ENCODE measurements around the gene C2orf72.
"Not testable (repeated sequence)": the region's sequence is repeated elsewhere in the genome, so short reads cannot be mapped to it uniquely, and the experiment has no call there.

The C2orf72 gene

GRCh38 chr2:231002641-231003040, 34.7 kb upstream of the C2orf72 start:
- peaks cover 27% of the 10 kb centered on the region for H3K27me3 ChIP-seq (ENCODE audit: insufficient read depth, low read length)
- H3K4me3 ChIP-seq (ENCODE audit: low read length): no peak overlapping the region
- H3K36me3 ChIP-seq (ENCODE audit: insufficient read depth, low read depth, low read length): no peaks in the 10 kb centered on the region
- no peaks in the 10 kb centered on the region for H3K4me1 ChIP-seq (ENCODE audit: insufficient read depth, low read length)
- no peak overlapping the region for H3K27ac ChIP-seq (ENCODE audit: low read length)
- H3K9ac ChIP-seq (ENCODE audit: low read depth, low read length): no peak overlapping the region
- H3K9me3 ChIP-seq (ENCODE audit: insufficient read depth, low read depth, low read length): no peaks in the 10 kb centered on the region

DNA sequence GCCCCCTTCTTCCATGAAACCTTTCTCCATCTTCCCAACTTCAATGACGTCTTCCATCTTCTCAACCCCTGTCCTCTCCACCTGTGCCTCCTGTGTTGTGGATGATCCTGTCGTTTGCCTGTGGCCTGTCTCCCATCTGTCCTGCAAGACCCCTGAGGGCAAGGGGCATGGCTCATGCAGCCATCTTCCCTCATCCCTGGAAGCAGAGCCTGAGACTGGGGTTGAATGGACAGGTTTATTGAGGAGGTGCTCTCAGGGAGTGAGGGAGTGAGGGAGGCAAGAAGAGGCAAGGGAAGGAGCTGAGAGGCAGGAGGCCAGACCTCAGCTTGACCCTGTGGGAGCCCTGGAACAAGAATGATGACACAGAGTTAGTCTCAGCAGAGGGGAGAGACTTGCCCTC, 34.1 kb upstream of the C2orf72 start:
- H3K27me3 ChIP-seq (ENCODE audit: insufficient read depth, low read length): peaks cover 27% of the 10 kb centered on the region
- H3K9ac ChIP-seq (ENCODE audit: low read depth, low read length): no peak overlapping the region
- no peak overlapping the region for H3K4me3 ChIP-seq (ENCODE audit: low read length)
- no peak overlapping the region for H3K27ac ChIP-seq (ENCODE audit: low read length)
- H3K36me3 ChIP-seq (ENCODE audit: insufficient read depth, low read depth, low read length): no peaks in the 10 kb centered on the region
- H3K9me3 ChIP-seq (ENCODE audit: insufficient read depth, low read depth, low read length): no peaks in the 10 kb centered on the region
- H3K4me1 ChIP-seq (ENCODE audit: insufficient read depth, low read length): no peaks in the 10 kb centered on the region

DNA sequence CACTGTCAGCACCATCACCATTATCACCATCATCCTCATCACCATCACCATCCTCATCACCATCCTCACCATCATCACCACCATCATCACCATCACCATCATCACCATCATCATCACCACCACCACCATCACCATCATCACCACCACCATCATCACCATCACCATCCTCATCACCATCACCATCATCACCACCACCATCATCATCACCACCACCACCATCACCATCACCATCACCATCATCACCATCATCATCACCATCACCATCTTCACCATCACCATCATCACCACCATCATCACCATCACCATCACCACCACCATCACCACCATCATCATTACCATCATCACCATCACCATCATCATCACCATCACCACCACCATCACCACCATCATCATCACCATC, 32.4 kb upstream of the C2orf72 start:
- H3K27ac ChIP-seq (ENCODE audit: low read length); H3K9ac ChIP-seq (ENCODE audit: low read depth, low read length); H3K4me3 ChIP-seq (ENCODE audit: low read length); H3K4me1 ChIP-seq (ENCODE audit: insufficient read depth, low read length); H3K36me3 ChIP-seq (ENCODE audit: insufficient read depth, low read depth, low read length); H3K9me3 ChIP-seq (ENCODE audit: insufficient read depth, low read depth, low read length): not testable (repeated sequence)
- peaks cover 15% of the 10 kb centered on the region for H3K27me3 ChIP-seq (ENCODE audit: insufficient read depth, low read length)

DNA sequence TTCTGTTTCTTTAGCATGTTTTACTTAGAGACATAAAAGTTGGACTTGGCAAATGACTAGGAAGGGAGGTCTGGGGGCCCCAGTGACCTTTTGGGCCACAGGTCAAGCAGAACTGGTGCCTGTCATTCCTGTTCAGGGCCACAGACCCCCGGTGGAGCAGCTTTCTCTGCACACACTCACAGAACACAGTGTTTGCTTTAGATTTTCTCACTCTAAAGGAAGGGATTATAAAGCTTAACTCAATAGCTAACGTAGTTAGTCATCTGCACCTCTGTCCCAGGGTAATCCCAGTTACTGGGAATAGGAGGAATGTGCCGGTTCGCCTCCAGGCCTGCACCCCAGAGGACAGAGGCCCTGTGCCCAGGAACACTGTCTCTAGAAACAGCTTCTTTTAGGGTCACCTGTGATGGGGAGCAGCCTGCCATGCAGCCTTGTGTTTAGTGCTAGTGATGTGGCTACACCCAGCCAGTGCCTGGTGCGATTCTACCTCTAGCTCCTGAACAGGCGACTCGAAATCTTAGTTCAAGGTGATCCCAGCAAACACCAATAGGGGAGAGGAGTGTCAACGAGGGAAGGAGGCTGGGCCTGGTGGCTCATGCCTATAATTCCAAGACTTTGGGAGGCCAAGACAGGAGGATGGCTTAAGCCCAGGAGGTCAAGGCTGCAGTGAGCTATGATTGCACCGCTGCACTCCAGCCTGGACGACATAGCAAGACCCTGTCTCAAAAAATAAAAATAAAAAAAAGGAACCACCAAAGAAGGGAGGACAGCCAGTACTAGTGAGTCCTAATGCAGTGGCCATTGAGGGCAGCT, 29.8 kb upstream of the C2orf72 start:
- H3K9me3 ChIP-seq (ENCODE audit: insufficient read depth, low read depth, low read length): no peaks in the 10 kb centered on the region
- H3K27ac ChIP-seq (ENCODE audit: low read length): no peak overlapping the region
- H3K27me3 ChIP-seq (ENCODE audit: insufficient read depth, low read length): peaks cover 6% of the 10 kb centered on the region; the same call in 1 of the 2 replicates
- H3K9ac ChIP-seq (ENCODE audit: low read depth, low read length): no peak overlapping the region
- no peaks in the 10 kb centered on the region for H3K36me3 ChIP-seq (ENCODE audit: insufficient read depth, low read depth, low read length)
- no peak overlapping the region for H3K4me3 ChIP-seq (ENCODE audit: low read length)
- no peaks in the 10 kb centered on the region for H3K4me1 ChIP-seq (ENCODE audit: insufficient read depth, low read length)

DNA sequence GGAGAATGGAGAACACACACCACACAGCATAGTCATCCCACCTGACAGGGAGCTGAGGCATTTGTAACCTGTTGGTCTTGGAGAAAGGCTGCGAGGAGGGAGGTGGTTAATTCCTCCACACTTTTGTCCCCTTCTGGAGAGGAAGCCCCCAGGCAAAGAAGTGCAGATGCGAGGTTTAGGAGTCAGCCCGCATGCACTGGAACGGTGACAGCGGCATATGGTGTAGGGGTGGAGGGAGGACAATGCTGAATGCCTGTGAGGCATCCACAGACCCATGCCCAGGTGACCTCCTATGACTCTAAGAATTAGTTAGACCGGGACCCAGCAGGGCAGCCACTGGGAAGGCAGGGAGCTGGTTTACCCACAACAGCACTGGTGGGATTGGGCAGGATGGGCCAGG, 29.2 kb upstream of the C2orf72 start:
- H3K36me3 ChIP-seq (ENCODE audit: insufficient read depth, low read depth, low read length): no peaks in the 10 kb centered on the region
- H3K27ac ChIP-seq (ENCODE audit: low read length): no peak overlapping the region
- peaks cover 7% of the 10 kb centered on the region; the same call in 1 of the 2 replicates for H3K27me3 ChIP-seq (ENCODE audit: insufficient read depth, low read length)
- no peak overlapping the region for H3K4me3 ChIP-seq (ENCODE audit: low read length)
- no peak overlapping the region for H3K9ac ChIP-seq (ENCODE audit: low read depth, low read length)
- H3K4me1 ChIP-seq (ENCODE audit: insufficient read depth, low read length): no peaks in the 10 kb centered on the region
- no peaks in the 10 kb centered on the region for H3K9me3 ChIP-seq (ENCODE audit: insufficient read depth, low read depth, low read length)

DNA sequence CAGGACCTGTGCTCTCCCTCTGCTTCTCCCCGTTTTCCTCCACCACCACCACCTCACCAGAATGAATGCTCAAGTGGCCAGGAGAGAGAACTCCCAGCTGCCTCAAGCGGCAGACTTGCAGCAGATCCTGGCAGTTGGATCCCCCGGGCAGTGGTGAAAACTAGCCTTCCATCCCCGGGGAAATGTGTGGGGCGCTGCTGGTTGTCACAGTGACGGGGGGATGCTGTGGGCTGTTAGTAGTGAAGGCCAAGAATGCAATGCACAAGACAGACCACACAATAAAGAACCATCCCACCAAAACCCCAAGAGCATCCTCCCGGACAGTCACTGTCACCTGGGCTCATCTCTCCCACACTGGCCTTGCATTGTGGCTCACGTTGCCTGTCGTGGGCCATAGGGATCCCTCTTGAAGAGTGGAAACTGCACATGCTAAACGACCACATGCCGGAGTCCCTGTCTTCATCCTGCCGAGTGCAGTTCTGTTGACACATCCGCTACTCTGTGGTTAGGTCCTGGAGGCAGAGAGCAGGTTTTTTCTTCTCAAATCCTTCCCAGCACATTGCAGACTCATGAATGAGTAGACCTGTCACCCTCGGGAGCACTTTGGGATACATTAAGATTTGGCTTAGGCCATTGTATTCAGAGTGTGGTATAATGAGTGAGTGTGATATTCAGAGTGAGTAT, 27.9 kb upstream of the C2orf72 start:
- peaks cover 6% of the 10 kb centered on the region; the same call in 1 of the 2 replicates for H3K27me3 ChIP-seq (ENCODE audit: insufficient read depth, low read length)
- H3K4me3 ChIP-seq (ENCODE audit: low read length): no peak overlapping the region
- no peak overlapping the region for H3K27ac ChIP-seq (ENCODE audit: low read length)
- H3K4me1 ChIP-seq (ENCODE audit: insufficient read depth, low read length): 0 out of 2 replicates have a peak, but pooled peaks cover 3% of the 10 kb centered on the region
- no peak overlapping the region for H3K9ac ChIP-seq (ENCODE audit: low read depth, low read length)
- H3K36me3 ChIP-seq (ENCODE audit: insufficient read depth, low read depth, low read length): no peaks in the 10 kb centered on the region
- no peaks in the 10 kb centered on the region for H3K9me3 ChIP-seq (ENCODE audit: insufficient read depth, low read depth, low read length)

GRCh38 chr2:231010201-231010730, 27.1 kb upstream of the C2orf72 start:
- Histone ChIP-seq H3K27me3 (ENCODE audit: insufficient read depth, low read length) (peaks cover 9% of the 10 kb centered on the region; the same call in 1 of the 2 replicates), H3K4me3 (ENCODE audit: low read length) (no peak overlapping the region), H3K9me3 (ENCODE audit: insufficient read depth, low read depth, low read length) (no peaks in the 10 kb centered on the region), H3K27ac (ENCODE audit: low read length) (no peak overlapping the region), H3K9ac (ENCODE audit: low read depth, low read length) (no peak overlapping the region), H3K36me3 (ENCODE audit: insufficient read depth, low read depth, low read length) (no peaks in the 10 kb centered on the region), H3K4me1 (ENCODE audit: insufficient read depth, low read length) (0 out of 2 replicates have a peak, but pooled peaks cover 3% of the 10 kb centered on the region)

- Histone ChIP-seq H3K9me3 (ENCODE audit: insufficient read depth, low read depth, low read length) (no peaks in the 10 kb centered on the region), H3K36me3 (ENCODE audit: insufficient read depth, low read depth, low read length) (no peaks in the 10 kb centered on the region), H3K4me3 (ENCODE audit: low read length) (no peak overlapping the region), H3K9ac (ENCODE audit: low read depth, low read length) (no peak overlapping the region), H3K27ac (ENCODE audit: low read length) (no peak overlapping the region), H3K27me3 (ENCODE audit: insufficient read depth, low read length) (peaks cover 9% of the 10 kb centered on the region; the same call in 1 of the 2 replicates), H3K4me1 (ENCODE audit: insufficient read depth, low read length) (peaks cover 11% of the 10 kb centered on the region; the same call in 1 of the 2 replicates)
Observed at GRCh38 chr2:231011526-231011925, 25.8 kb upstream of the C2orf72 start.

GRCh38 chr2:231012463-231012862, 24.9 kb upstream of the C2orf72 start:
- Histone ChIP-seq H3K27ac (ENCODE audit: low read length) (no peak overlapping the region), H3K27me3 (ENCODE audit: insufficient read depth, low read length) (peaks cover 9% of the 10 kb centered on the region; the same call in 1 of the 2 replicates), H3K9ac (ENCODE audit: low read depth, low read length) (no peak overlapping the region), H3K4me1 (ENCODE audit: insufficient read depth, low read length) (peaks cover 11% of the 10 kb centered on the region; the same call in 1 of the 2 replicates), H3K36me3 (ENCODE audit: insufficient read depth, low read depth, low read length) (no peaks in the 10 kb centered on the region), H3K4me3 (ENCODE audit: low read length) (no peak overlapping the region), H3K9me3 (ENCODE audit: insufficient read depth, low read depth, low read length) (no peaks in the 10 kb centered on the region)

DNA sequence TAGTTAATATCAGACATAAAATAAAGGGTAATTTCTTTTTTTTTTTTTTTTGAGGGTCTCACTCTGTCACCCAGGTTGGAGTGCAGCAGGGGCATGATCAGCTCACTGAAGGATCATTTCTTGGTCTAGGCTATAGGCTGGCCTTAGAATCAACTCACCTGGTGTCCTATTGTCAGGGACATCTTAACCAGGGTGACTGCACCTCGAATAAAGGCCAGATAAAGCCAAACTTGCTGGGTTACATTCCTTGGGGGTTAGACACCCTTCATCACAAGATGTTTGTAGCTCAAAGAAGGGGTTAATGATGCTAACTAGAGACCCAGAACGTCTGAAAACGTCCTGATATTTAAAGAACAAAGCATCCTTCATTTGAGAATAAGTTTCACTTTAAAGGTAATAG, 23.5 kb upstream of the C2orf72 start:
- no peaks in the 10 kb centered on the region for H3K9me3 ChIP-seq (ENCODE audit: insufficient read depth, low read depth, low read length)
- no peak overlapping the region for H3K9ac ChIP-seq (ENCODE audit: low read depth, low read length)
- no peaks in the 10 kb centered on the region for H3K36me3 ChIP-seq (ENCODE audit: insufficient read depth, low read depth, low read length)
- peaks cover 11% of the 10 kb centered on the region; the same call in 1 of the 2 replicates for H3K4me1 ChIP-seq (ENCODE audit: insufficient read depth, low read length)
- no peak overlapping the region for H3K4me3 ChIP-seq (ENCODE audit: low read length)
- peaks cover 9% of the 10 kb centered on the region; the same call in 1 of the 2 replicates for H3K27me3 ChIP-seq (ENCODE audit: insufficient read depth, low read length)
- H3K27ac ChIP-seq (ENCODE audit: low read length): no peak overlapping the region

DNA sequence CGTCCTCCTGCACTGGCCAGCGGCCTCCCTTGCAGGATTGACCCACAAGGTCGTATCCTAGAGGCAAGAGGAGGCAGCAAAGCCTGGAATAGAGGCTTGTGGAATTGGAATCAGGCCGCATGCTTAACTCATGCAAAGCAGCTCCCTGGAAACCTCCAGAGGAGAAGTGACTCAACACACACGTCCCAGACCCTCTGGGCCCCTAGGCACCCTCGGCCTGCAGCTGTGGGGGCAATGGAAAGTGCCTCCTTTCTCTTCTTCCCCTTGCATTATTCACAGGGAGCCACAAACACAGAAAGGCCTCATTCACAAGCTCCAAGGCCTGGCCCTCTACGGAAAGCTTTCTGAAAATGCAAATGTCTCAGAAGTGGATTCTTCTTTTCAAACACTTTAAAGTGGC, 21.8 kb upstream of the C2orf72 start:
- Histone ChIP-seq H3K27ac (ENCODE audit: low read length) (no peak overlapping the region), H3K9ac (ENCODE audit: low read depth, low read length) (no peak overlapping the region), H3K9me3 (ENCODE audit: insufficient read depth, low read depth, low read length) (no peaks in the 10 kb centered on the region), H3K4me1 (ENCODE audit: insufficient read depth, low read length) (peaks cover 11% of the 10 kb centered on the region; the same call in 1 of the 2 replicates), H3K27me3 (ENCODE audit: insufficient read depth, low read length) (peaks cover 9% of the 10 kb centered on the region; the same call in 1 of the 2 replicates), H3K4me3 (ENCODE audit: low read length) (no peak overlapping the region), H3K36me3 (ENCODE audit: insufficient read depth, low read depth, low read length) (no peaks in the 10 kb centered on the region)
